NCI-H2029 treated with DMSO at 0.1 percent for 48 hours (cell line): Measurements from ENCODE around the gene AUTS2.

ENCODE experiments used
- DNase-seq: peaks from one replicate; lab custom pipeline; 2025; lab: John Stamatoyannopoulos, UW

Gene AUTS2

DNA sequence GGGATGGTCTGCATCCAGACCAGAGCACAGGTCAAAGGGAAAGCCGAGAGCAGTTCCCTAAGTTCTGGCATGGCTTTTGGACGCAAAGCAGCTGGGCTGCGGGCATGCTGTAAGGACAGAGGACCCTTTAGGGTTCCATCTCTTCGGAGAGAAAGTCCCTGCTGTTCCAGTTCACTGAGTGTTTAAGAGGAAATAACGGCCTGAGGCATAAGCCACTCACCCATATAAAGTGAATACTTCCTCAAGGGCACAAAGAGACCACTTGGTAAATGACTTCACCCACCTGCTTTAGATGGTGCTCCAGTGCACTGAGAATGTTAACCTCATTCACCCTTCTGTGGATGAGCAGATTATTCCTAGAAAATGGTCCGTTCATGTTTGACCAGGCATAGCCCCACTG, 946.9 kb downstream of the AUTS2 start:
- DNase-seq, result no peak

DNA sequence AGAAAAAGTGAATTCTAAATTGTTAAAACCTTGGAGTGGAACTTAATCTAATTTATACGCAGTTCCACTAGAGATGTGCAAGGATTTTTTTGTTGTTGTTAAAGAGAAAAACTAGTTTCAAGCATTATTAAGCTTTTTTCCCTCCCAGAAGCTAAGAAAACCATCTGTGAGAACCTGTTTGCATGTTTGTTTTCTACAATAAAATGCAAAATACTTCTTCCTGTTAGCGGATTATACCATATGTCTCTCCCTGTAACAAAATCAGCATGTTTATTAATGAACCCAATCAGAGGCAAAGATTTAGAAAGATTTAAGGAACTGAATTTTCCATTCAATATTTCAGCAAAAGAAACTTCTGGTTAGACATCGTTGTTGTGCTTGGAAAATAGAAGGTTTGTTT, 953.9 kb downstream of the AUTS2 start:
- no peak for DNase-seq

DNA sequence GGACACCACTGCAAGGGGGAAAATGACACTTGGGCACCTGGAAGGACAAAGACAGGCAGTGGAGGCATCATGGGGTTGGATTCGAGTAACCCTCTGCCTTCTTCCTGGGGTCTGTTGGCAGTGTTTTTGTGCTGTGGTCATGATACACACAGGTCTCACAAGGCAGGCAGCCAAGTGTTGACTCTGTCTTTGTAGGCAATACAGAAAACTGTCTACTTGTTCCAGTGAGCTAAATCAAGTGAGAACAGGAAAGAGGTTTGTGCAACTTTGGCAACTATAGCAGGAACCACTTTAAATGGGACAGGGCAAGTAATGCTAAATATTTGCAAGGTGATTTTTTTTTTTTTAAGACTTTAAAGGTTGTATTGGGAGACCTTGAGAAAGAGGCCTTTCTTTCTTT, 955.1 kb downstream of the AUTS2 start:
- DNase-seq, result no peak

DNA sequence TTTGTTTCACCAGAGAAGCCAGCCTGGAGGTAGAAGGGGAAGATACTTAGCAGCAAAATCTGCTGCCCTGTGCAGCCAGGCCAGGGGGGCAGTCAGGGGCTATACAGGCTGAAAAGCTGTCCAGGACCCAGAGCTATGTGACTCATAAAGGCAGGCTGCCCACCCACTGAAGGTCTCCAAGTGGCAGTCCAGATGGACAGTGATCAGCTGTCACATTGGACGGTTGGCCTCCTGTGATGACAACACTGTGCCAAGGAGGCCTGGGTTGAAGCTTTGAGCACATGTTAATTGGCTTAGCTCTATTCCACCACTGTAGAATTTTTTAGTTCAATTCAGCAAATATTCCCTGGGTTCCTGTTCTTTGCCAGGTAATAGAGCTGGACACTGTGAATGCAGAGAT, 956.4 kb downstream of the AUTS2 start:
- no peak for DNase-seq

DNA sequence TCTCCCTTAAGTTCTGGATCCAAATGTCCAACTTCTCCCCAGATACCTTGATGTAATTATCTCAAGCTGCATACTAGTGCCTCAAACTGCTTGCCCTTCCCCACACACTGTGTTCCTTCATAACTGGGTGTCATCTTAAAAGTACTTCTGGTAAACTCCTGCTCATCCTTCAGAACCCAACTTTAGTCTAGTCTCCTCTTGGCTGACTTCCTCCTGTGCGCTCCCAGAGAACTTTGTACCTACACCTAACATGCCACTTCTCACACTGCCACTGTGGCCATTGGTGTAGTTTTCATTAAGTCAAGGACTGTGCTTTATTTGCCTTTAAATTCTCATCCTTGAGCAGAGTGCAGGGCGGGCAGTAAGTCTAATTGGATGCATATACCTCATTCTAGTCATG, 958.5 kb downstream of the AUTS2 start:
- no peak for DNase-seq

DNA sequence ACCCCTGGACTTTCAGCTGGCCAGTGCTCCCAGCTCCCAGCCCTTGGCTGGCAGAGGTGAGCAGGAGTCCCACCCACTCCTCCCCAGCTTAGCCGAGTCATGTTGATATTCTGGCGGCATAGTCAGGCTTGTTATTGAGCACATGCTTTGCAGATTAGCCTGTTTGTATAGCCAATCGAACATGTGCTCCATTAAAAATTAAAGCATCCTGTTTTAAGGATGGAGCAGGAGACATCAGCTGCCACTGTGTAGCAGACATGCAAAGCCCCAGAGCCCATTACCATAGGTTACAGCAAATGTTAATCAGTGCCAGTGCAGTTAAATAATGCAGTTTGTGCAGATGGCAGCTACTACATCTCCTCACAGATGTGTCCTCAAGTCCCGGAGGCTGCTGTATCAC, 959.1 kb downstream of the AUTS2 start:
- no peak for DNase-seq

DNA sequence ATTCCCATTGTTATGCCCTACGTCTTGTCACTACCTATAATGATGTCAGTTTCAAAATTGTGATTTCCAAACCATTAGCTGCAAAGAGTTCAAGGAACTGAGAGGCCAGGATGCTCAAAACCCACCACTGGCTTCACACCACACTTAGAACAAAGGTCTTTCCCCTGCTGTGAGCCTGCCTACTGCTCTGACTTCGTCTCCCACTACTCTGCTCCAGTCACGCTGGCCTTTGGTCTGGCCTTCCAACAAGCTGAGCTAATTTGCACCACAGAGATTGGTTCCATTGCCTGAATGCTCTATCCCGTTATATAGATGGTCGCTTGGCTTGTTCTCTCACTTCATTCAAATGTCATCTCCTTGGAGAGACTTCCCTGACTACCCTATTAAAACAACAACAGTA, 961.5 kb downstream of the AUTS2 start:
- DNase-seq, result no peak

DNA sequence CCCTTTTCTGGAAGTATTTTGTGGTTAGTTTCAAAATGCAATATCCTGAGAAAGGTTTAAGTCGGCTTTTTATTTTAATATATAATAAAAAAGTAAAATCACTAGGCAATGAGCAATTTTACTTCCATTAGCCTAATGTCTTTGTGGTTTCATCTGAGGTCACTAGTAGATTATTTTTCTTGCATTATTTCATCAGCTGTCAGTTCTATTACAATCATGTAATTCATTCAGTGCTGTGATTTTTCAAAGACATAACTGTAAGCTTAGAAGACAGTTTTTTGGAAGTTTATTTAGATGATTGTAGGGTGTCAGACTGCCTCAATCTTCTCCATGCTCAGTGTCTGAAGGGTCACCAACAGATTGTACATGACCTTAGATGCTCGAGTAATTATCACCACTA, 965.7 kb downstream of the AUTS2 start:
- DNase-seq, result no peak

DNA sequence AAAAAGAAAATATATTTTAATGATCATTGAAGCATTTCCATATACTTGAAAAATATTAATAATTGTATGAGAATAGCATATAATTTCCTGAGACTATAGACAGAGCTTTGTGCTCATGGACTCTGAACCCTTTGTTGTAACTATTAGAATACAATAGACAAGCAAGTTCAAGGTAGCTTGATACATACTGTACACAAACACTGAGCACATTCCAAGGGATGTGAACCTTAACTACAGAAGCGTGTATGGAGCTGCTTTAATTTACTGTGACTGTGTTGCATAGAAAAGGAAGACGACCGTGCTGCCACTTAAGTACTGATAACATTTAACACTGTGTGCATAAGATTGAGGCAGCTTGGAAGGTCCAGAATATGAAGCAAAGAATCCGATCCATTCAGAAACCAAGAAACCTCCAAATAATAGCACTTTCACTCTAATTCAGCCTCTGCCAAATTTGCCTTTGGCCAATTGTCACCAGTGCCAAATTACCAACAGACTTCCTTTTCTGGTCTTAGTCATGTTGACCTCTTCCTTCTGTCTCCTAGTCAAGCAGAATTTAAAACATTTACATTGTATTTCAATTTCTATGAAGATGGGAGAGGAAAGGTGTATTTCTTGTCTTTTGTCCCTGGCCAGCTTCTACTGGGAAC, 967.6 kb downstream of the AUTS2 start:
- DNase-seq, result no peak

DNA sequence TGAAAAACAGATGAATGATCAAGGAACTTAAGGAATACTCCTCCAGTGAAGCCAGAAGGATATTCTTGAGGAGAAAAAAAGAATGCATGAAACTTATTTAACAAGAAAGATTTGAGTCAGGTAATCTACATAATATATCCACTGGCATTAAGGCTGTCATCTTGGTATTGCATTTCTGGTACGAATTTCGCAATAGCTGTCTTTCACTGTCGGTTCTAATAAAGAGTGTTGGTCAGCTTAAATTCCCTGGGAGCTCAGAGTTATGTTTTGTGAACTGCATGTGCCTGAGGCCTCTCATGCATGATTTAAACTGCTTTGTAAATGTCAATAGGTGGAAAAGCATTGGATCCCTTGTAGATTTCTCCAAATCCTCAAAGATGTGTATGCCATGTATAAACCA, 968.4 kb downstream of the AUTS2 start:
- no peak for DNase-seq

DNA sequence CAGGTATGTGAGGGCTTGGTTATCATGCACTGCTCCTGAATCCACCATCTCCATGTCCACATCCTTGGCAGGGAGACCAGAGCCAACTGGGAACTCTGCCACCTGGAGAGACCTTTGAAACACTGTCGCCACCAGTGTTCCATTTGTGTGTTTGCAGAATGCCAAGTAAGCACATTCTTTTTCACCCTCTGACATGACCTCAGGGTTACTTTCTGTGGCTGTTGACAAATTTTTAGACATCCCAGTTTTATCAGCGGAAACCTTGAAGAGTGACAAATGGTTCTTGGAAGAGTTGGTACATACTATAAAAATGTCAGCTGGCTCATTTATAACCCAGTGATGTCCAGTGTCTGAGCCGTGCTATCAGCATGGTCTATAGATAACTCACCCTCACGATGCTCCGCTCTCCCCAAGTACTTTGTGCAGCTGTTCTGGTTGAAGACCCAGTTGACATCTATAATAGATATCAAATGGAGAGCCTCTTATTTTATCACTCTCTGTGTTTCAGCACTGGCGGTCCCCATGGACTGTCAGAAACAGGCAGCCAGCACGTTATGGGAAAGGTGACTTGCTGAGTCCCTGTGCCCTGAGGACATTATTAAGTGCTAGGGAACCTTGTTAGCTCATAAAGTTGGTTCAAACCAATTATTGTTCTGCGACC, 970.5 kb downstream of the AUTS2 start:
- no peak for DNase-seq

DNA sequence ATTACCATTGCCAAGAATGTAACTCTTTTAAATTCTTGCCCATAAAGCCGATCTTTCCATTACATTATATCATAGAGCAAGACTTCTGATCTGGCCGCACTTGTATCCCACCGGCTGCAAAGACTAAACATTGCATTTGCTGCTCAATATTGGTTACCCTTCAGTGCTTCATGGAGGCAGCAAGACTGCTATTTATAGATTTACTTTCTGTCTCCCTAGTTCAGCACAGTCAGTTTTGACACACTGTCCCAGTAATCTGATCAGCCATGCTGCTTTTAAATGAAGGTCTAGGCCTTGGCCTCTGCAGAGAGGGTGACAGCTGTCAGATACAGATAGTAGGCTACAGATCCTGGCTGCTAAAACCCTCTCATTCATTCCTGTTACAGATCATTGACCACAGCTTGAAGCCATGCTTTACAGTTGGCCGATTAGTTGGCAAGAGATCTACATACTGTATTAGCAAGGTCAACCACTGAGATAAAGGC, 971.1 kb downstream of the AUTS2 start:
- DNase-seq, result peak; percentile 41

DNA sequence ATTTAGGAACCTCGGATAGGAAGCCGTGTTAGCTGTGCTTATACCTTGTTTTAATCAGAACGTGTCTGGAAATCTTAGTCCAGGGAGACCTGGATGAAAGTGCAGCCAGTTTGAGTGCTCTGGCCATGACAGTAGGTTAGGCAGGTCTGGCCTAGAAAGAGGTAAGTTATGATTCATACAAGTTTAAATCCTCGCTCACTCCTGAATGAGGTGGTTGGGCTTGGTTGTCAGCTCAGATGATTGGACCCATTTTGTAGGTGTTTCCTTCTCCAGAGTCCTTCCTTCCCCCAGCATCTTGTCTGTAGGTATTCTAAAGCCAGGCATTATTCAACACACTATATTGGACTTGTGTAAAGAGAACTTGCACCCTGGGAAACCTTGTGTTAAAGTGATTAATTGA, 971.8 kb downstream of the AUTS2 start:
- DNase-seq, result no peak

DNA sequence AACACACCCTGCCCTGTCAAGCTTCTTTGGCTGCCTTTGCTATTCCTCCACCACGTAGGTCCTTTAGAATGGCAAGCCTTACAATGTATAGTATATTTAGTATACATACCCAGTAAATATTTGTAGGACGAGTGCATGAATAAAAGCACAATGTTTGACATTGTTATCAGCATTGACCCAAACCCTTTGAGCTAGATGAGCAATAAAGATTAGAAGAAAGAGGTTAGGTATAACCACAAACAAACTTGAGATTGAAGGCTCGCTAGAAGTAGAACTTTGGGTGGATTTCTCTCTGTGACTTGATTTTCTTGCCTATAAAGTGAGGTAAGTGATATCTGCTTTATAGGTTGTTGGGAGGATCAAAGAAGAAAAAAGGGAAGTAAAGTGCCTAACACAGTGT, 972.7 kb downstream of the AUTS2 start:
- DNase-seq, result no peak

DNA sequence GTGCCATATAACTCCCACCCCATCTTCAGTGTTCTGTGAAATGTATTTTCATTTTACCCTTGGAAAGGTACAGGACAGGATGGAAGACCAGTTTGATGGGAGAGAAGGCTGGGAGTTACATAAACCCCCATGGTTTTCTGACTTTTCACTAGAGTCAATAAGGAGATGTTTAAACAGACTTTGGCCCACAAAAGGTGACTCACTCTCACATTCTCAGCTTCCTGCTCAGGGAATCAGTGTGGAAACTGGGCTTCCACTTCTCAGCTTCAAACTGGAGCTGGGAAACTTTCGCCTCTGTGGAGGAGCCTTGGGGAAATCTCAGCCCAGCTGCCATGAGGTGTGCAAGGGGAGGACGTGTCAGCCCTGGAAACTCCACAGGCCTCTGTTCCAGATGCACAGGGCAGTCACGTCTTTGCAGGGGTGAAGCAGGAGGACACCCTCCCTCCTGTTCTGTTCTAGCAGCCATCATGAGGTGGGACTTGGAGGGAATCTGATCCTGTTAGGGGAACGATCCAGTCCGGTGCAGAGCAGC, 973.2 kb downstream of the AUTS2 start:
- no peak for DNase-seq

DNA sequence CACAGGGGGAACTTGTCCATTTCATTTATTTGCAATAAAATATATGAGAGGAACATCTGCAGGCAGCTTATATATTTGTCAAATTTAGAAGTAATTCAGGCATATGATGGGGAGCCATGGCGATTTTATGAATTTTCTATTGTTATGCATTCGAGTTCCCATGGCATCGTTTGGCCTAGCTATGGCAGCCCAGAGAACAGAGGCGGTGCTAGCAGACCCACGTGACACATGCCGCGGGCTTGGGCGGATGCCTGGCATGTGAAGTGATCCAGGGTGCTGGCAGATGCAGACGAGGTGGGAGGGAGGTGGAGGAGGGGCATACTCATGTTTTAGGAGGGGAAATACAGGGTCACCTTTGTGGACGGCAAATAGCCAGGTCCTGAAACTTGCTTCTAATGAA, 973.7 kb downstream of the AUTS2 start:
- no peak for DNase-seq

DNA sequence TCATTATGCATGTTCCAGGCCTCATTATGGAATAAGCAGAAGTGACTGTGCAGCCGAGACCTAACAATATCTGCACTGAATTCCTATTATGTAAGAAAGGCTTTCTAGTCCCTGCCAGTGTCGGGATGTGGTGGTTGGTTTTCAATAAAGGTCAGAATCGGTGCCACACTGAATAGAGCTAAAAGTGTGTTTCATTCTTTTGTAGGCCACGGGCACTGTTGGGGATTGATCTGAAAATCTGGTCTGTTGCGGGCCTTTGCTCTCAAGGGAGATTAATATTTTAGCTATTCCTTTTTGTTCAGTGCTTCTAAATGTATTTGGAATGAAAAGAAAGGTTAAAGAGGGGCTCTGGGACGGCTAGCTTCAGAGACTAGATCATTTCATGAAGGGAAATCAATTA, 974.3 kb downstream of the AUTS2 start:
- DNase-seq, result no peak

DNA sequence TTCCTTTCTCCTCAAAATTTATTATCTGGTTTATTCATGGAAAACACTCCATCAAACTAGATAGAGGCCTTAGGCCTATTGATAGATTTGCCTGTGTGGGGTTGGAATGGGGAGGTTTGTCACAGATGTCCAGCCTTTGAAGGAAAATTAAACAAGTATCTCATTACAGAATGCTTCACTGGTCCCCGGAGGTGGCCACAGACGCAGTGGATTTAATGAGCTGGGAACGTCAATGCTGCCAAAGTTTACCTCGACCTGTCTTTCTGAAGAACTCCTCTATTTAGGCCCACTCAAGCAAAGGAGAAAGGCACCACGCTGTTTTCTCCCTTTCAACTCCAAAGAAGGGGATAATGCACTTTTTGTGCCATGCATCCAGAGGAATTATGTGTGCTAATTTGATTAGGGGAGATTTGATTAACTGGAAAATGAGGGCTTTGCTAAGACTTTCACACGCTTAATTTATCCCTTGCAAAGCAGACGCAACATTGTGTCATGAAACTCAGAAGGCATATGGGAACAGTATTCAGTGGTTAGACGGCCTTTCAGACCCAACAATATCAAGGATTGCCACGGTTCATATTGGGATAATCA, 974.9 kb downstream of the AUTS2 start:
- no peak for DNase-seq

DNA sequence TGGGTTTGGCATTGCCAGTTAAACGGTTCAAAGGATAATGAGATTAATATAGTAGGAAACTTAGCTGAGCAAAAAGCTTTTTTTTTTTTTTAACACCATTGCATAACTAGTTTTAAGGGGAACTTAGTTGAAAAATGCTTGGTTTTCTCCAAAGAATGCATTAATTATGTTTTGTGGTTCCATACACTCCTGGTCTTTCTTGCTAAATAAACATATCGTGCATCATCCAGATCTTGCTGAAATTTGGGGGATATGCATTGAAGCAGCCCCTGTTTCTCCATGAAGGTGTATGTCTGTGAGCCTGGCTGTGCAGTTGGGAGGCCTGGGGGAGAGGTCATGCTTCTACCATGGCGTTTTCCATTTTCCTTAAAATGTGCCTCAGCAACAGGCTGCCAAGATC, 975.4 kb downstream of the AUTS2 start:
- no peak for DNase-seq

DNA sequence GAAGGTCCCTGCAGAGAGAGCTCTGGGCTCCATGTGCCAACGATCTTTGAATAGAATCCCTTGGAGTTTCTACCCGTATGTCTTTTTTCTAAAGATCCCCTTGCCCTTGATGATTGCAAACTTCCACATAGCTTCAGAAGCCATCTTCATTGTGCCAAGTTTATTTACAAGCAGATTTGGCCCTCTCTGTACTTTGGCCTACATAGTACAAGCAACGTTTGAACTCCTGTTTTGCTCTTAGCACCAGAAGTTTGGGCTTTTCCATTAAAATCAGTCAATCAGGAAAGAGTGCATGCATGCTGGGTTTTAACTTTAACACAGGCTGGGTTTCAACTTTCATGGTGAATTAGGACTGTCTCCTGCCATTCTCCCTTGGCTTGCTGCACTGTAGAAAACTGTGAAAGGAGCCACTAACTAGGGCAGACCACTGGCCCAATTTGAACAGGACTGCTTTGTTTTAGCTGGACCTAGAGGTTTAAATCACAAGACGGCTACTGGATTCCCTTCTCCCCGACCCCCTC, 976.1 kb downstream of the AUTS2 start:
- no peak for DNase-seq

DNA sequence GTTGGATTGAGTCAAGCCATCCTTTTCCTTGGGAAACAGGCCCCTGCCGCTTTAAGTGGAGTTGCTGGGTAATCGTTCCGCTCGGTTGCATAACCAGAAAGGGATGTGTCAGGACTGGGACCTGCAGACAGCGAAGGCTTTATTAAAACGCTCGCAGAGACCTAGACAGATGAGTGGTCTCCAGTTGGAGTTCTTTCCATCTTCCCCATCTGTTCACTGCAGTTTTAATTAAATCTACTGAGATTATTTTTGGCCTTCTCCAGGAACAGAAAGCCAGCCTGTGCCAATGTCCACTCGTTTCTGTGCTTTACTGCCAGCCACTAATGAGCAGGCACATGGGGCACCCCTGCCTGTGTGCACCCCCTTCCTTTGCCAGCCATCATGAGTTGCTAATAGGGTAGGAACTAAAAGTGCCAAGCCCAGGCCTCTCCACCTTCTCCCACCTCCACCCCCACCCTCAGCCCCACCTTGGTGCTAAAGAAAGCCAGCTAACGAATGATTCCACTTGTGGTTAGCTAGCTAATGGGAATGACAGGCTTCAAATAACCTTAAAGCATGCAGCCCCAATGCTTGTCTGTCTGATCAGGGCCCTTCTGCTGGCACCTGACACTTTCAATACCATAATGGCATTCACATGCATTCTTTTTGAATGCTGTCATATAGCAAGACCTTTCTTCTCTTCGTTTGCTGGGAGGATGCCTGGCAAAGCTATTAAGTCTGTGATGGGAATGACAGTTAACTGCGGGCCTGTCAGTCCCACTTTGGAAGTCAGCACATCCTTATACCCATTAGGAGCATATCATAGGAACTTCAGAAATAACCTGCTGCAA, 976.9 kb downstream of the AUTS2 start:
- DNase-seq, result no peak

DNA sequence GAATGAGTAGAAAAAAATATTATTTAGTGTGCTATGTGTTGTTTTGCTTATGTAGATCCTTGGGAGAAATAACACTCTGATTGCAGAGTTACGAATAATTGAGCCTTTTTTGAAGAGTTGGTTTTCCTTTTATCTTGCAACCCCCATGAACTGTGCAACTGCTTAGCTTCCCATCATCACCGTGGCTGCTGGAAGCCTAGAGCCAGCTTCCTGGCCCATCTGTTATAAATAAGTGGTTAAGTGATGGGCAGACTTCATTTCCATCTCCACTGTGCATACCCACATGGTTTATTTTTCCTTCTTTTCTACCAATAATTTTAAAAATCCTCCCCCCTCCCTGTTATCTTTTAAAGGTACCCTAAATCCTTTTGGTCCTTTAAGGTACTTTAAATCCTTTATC, 978.8 kb downstream of the AUTS2 start:
- DNase-seq, result no peak
